A549 (cell line): ENCODE data around the gene UBN1. TPM values are rescaled to one million over a fixed set of nuclear protein-coding genes. Genes with fewer than 3 reads are reported as not detected.

Experiments
- ATAC-seq, 2 experiments: fragments of 200-7000 bp in 1 of 2; fragments of >200 bp in 1 of 2; cut with Nextera tagmentation in 1 of 2; cut with Tn5 transposase in 1 of 2; 3 replicates each; pipeline versions ENCODE4 v1.8.0 to v1.9.1; 2018 to 2020; ENCODE audit warnings: mild to moderate bottlenecking in 1 of 2, moderate library complexity in 1 of 2
- CTCF ChIA-PET: fragments of 300-600 bp; sonication (Branson Sonifier 250); formaldehyde crosslinking; extraction: SDS; loops from one replicate; lab custom pipeline; 2021; ENCODE audit warnings: antibody characterized with exemption, inconsistent platforms; lab: Yijun Ruan, JAX
- POLR2A ChIA-PET: fragments of 350-600 bp; formaldehyde crosslinking; extraction: SDS; loops from one replicate; lab custom pipeline; 2021; ENCODE audit warnings: antibody characterized with exemption, inconsistent platforms; lab: Yijun Ruan, JAX
- DNase-seq, 2 experiments: peaks; one replicate each; pipeline versions ENCODE4 v3.0.0 to v3.0.0-alpha.2; 2011 to 2016; ENCODE audit warnings: low read depth in 1 of 2, low spot score in 1 of 2
- FAIRE-seq: peaks from 2 replicates; lab custom pipeline; 2011; peaks lifted over from hg19 to GRCh38; lab: Jason Lieb, UNC
- H3K27ac ChIP-seq, 2 experiments: fragments of >200 bp; sonication (Bioruptor Twin); formaldehyde crosslinking; 3 replicates each; pipeline ENCODE4 v1.5.1; 2016 to 2017
- H3K4me1 ChIP-seq: fragments of >200 bp; sonication (Bioruptor Twin); formaldehyde crosslinking; 3 replicates; pipeline ENCODE4 v1.6.1; 2016
- H3K4me2 ChIP-seq: fragments of >200 bp; sonication (Bioruptor Twin); formaldehyde crosslinking; 3 replicates; pipeline ENCODE4 v1.6.1; 2016
- H3K4me3 ChIP-seq: fragments of >200 bp; sonication (Bioruptor Twin); formaldehyde crosslinking; 3 replicates; pipeline ENCODE4 v1.5.1; 2016
- H3K9me3 ChIP-seq: fragments of >200 bp; sonication (Bioruptor Twin); formaldehyde crosslinking; 3 replicates; pipeline ENCODE4 v1.6.1; 2016
- BHLHE40 ChIP-seq: IDR thresholded peaks from 2 replicates; pipeline ENCODE4 v1.6.1; 2012; ENCODE audit warnings: low read depth, low read length, inconsistent platforms
- CHD4 ChIP-seq: fragments of 200-600 bp; sonication (generic); IDR thresholded peaks from 2 replicates; pipeline ENCODE4 v1.6.1; 2016; ENCODE audit warnings: antibody characterized with exemption, mild to moderate bottlenecking, borderline replicate concordance
- E2F6 ChIP-seq: IDR thresholded peaks from 2 replicates; pipeline ENCODE4 v1.6.1; 2012; ENCODE audit warnings: low read depth, borderline replicate concordance
- EP300 ChIP-seq, 2 experiments: fragments of >200 bp; sonication (Bioruptor Twin); formaldehyde crosslinking; IDR thresholded peaks; 2 replicates in 1 of 2; 3 replicates in 1 of 2; pipeline ENCODE4 v1.6.1; 2016 to 2017
- ESRRA ChIP-seq: fragments of 150-350 bp; IDR thresholded peaks from 2 replicates; pipeline ENCODE4 v1.6.1; 2014; ENCODE audit warnings: mild to moderate bottlenecking, low read length, borderline replicate concordance
- FOSB ChIP-seq: fragments of 250-450 bp; sonication (Bioruptor Pico); IDR thresholded peaks from 2 replicates; pipeline ENCODE4 v1.5.0; 2020; ENCODE audit warnings: mild to moderate bottlenecking, moderate library complexity
- FOSL2 ChIP-seq, 2 experiments: fragments of 450-650 bp in 1 of 2; fragments of >200 bp in 1 of 2; sonication (Bioruptor Twin) in 1 of 2; formaldehyde crosslinking; IDR thresholded peaks; 2 replicates each; pipeline versions ENCODE4 v1.5.0 to v1.6.1; 2016 to 2020; ENCODE audit warnings: mild to moderate bottlenecking in 1 of 2, moderate library complexity in 1 of 2
- FOXS1 ChIP-seq: fragments of 250-450 bp; sonication (Bioruptor Pico); IDR thresholded peaks from 2 replicates; pipeline ENCODE4 v1.5.0; 2020; ENCODE audit warnings: mild to moderate bottlenecking, moderate library complexity
- GATA3 ChIP-seq: IDR thresholded peaks from 2 replicates; pipeline ENCODE4 v1.6.1; 2012; ENCODE audit warnings: borderline replicate concordance
- HMGXB4 ChIP-seq: fragments of 250-450 bp; sonication (Bioruptor Pico); IDR thresholded peaks from 2 replicates; pipeline ENCODE4 v1.5.0; 2021; ENCODE audit warnings: mild to moderate bottlenecking, moderate library complexity, borderline replicate concordance
- HOXA7 ChIP-seq: fragments of 250-450 bp; sonication (Bioruptor Pico); IDR thresholded peaks from 2 replicates; pipeline ENCODE4 v1.5.0; 2020; ENCODE audit warnings: mild to moderate bottlenecking, moderate library complexity
- KDM1A ChIP-seq: fragments of 200-600 bp; sonication (generic); IDR thresholded peaks from 2 replicates; pipeline ENCODE4 v1.6.1; 2016; ENCODE audit warnings: low read depth, mild to moderate bottlenecking
- MAZ ChIP-seq: fragments of 150-350 bp; IDR thresholded peaks from 2 replicates; pipeline ENCODE4 v1.6.1; 2014; ENCODE audit warnings: antibody characterized with exemption, low read depth, low read length, borderline replicate concordance
- MYC ChIP-seq: IDR thresholded peaks from 2 replicates; pipeline ENCODE4 v1.6.1; 2012; ENCODE audit warnings: mild to moderate bottlenecking, inconsistent platforms, low read length, improper control_type of control experiment, borderline replicate concordance
- NFE2L2 ChIP-seq: fragments of 150-350 bp; conservative IDR thresholded peaks from 2 replicates; pipeline ENCODE4 v1.6.1; 2014; ENCODE audit warnings: low read length
- PHF8 ChIP-seq: fragments of 200-600 bp; sonication (generic); IDR thresholded peaks from 2 replicates; pipeline ENCODE4 v1.6.1; 2016; ENCODE audit warnings: low read depth, mild to moderate bottlenecking, antibody characterized with exemption, moderate library complexity, borderline replicate concordance
- POLR2AphosphoS2 ChIP-seq: conservative IDR thresholded peaks from 2 replicates; pipeline ENCODE4 v1.6.1; 2012; ENCODE audit warnings: low read length, improper control_type of control experiment, inconsistent platforms
- RCOR1 ChIP-seq: fragments of 150-350 bp; IDR thresholded peaks from 2 replicates; pipeline ENCODE4 v1.6.1; 2014; ENCODE audit warnings: antibody characterized with exemption, low read length, low read depth
- RFX5 ChIP-seq: fragments of 450-650 bp; IDR thresholded peaks from 2 replicates; pipeline ENCODE4 v1.7.1; 2014; ENCODE audit warnings: antibody characterized with exemption, mild to moderate bottlenecking, moderate library complexity
- SMC3 ChIP-seq: fragments of >200 bp; sonication (Bioruptor Twin); formaldehyde crosslinking; IDR thresholded peaks from 3 replicates; pipeline ENCODE4 v1.6.1; 2018; ENCODE audit warnings: inconsistent platforms
- ZC3H11A ChIP-seq: fragments of 450-650 bp; IDR thresholded peaks from 2 replicates; pipeline ENCODE4 v1.6.1; 2014; ENCODE audit warnings: antibody characterized with exemption, mild to moderate bottlenecking
- WGBS: methylation state at CpG from one replicate; pipeline ENCODE4 v1.1.6; 2017; ENCODE audit errors: missing lambda C conversion rate; 5-methylcytosine and 5-hydroxymethylcytosine counted together
- polyA plus RNA-seq, 4 experiments: library from polyadenylated mRNA; depleted of rRNA in 3 of 4; stranded (reverse); fragments of >200 nt; fragmentation: RNase III in 1 of 4; extraction: RNeasy Plus Mini Kit Qiagen cat#74134 plus additional on column Dnase treatment in 1 of 4; gene quantifications; 2 replicates in 3 of 4; 3 replicates in 1 of 4; pipeline ENCODE4 v1.2.3, GENCODE V29; 2011 to 2017
- TF ChIP-seq, protein P1 (sequence below): fragments of >200 bp; sonication (Bioruptor Twin); formaldehyde crosslinking; IDR thresholded peaks from 3 replicates; pipeline ENCODE4 v1.5.1; 2016
- TF ChIP-seq, protein P2 (sequence below): IDR thresholded peaks from 2 replicates; pipeline ENCODE4 v1.6.1; 2012
- TF ChIP-seq, protein P3 (sequence below): fragments of 200-600 bp; sonication (generic); IDR thresholded peaks from 2 replicates; pipeline ENCODE4 v1.6.1; 2016; ENCODE audit warnings: antibody characterized with exemption, mild to moderate bottlenecking, moderate library complexity

Gene UBN1
- polyA plus RNA-seq, 2 of the 4 experiments (the other 2 are of a cell fraction) = 14.2 to 20.0 TPM

DNA sequence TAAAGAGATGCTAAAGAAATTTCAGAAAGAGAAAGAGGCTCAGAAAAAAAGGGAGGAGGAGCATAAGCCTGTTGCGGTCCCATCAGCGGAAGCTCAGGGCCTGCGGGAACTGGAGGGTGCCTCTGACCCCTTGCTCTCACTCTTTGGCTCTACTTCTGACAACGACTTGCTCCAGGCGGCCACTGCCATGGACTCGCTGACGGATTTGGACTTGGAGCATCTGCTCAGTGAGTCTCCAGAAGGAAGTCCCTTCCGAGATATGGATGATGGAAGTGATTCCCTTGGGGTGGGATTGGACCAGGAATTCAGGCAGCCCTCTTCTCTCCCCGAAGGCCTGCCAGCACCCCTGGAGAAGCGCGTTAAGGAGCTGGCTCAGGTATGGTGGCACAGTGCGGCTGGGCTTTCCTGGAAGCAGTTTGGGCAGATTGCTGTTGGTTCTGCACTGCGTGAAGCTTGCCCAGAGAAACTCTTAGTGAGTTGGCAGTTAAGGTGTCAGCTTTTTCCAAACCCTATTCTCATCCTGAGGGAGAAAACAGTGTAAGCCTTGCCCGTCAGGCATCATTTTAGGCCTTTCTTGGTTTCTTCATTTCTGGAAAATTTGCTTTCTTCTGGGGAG lies 13.6 kb downstream of the UBN1 start:
- Histone ChIP-seq H3K4me2 (no peak overlapping the region), H3K9me3 (no peaks in the 10 kb centered on the region), H3K27ac (no peak overlapping the region), H3K4me3 (no peak overlapping the region), H3K4me1 (no peaks in the 10 kb centered on the region)
- TF ChIP-seq, protein P1, sequence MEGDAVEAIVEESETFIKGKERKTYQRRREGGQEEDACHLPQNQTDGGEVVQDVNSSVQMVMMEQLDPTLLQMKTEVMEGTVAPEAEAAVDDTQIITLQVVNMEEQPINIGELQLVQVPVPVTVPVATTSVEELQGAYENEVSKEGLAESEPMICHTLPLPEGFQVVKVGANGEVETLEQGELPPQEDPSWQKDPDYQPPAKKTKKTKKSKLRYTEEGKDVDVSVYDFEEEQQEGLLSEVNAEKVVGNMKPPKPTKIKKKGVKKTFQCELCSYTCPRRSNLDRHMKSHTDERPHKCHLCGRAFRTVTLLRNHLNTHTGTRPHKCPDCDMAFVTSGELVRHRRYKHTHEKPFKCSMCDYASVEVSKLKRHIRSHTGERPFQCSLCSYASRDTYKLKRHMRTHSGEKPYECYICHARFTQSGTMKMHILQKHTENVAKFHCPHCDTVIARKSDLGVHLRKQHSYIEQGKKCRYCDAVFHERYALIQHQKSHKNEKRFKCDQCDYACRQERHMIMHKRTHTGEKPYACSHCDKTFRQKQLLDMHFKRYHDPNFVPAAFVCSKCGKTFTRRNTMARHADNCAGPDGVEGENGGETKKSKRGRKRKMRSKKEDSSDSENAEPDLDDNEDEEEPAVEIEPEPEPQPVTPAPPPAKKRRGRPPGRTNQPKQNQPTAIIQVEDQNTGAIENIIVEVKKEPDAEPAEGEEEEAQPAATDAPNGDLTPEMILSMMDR = no peak
- TF ChIP-seq ESRRA (no peak), HMGXB4 (CRISPR knock-in tag) (no peak), FOSB (CRISPR knock-in tag) (no peak), HOXA7 (CRISPR knock-in tag) (no peak), MAZ (no peak), FOSL2 (IDR thresholded peaks at IDR 0.05) (no peak), FOSL2 (CRISPR knock-in tag; IDR thresholded peaks at IDR 0.05) (no peak), MYC (no peak), E2F6 (no peak), POLR2AphosphoS2 (no peak), CHD4 (no peak), RFX5 (no peak)
- TF ChIP-seq, protein P2, sequence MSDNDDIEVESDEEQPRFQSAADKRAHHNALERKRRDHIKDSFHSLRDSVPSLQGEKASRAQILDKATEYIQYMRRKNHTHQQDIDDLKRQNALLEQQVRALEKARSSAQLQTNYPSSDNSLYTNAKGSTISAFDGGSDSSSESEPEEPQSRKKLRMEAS = no peak
- 95% methylated on average over 14 of the region's 14 CpGs for WGBS
- no peak for DNase-seq
- ChIA-PET CTCF (interaction anchor here (1.0 to 1.5 kb wide), 4 partner anchors 10 to 95 kb away, joined by 3 to 4 read pairs (median 3); no protein-coding TSS in a partner anchor), POLR2A (interaction anchor here (0.6 kb wide), 1 partner anchor 11 kb away, joined by 3 read pairs; no protein-coding TSS in a partner anchor)
- FAIRE-seq = no peak
- ATAC-seq = no peak

GRCh38 chr16:4862639-4863038 lies 15.4 kb downstream of the UBN1 start:
- ATAC-seq = no peak
- H3K27ac ChIP-seq = no peak overlapping the region
- peaks cover 3% of the 10 kb centered on the region for H3K4me1 ChIP-seq
- WGBS = 71% methylated on average over 5 of the region's 5 CpGs
- H3K4me3 ChIP-seq = no peak overlapping the region
- no peak for FAIRE-seq
- no peak for DNase-seq
- ChIA-PET CTCF (interaction anchor here (0.9 to 2.4 kb wide), 6 partner anchors 11 to 94 kb away, joined by 3 to 10 read pairs (median 4); partner anchors contain the start of genes GLYR1, PPL and UBN1), POLR2A (no interaction called here)
- no peaks in the 10 kb centered on the region for H3K9me3 ChIP-seq
- H3K4me2 ChIP-seq = no peak overlapping the region
- no peak for TF ChIP-seq CHD4
- no peak for TF ChIP-seq HOXA7 (CRISPR knock-in tag)
- no peak for TF ChIP-seq PHF8
- TF ChIP-seq, protein P2 = no peak
- no peak for TF ChIP-seq GATA3
- no peak for TF ChIP-seq RCOR1
- no peak for TF ChIP-seq HMGXB4 (CRISPR knock-in tag)
- no peak for TF ChIP-seq BHLHE40
- no peak for TF ChIP-seq ZC3H11A
- TF ChIP-seq, protein P3, sequence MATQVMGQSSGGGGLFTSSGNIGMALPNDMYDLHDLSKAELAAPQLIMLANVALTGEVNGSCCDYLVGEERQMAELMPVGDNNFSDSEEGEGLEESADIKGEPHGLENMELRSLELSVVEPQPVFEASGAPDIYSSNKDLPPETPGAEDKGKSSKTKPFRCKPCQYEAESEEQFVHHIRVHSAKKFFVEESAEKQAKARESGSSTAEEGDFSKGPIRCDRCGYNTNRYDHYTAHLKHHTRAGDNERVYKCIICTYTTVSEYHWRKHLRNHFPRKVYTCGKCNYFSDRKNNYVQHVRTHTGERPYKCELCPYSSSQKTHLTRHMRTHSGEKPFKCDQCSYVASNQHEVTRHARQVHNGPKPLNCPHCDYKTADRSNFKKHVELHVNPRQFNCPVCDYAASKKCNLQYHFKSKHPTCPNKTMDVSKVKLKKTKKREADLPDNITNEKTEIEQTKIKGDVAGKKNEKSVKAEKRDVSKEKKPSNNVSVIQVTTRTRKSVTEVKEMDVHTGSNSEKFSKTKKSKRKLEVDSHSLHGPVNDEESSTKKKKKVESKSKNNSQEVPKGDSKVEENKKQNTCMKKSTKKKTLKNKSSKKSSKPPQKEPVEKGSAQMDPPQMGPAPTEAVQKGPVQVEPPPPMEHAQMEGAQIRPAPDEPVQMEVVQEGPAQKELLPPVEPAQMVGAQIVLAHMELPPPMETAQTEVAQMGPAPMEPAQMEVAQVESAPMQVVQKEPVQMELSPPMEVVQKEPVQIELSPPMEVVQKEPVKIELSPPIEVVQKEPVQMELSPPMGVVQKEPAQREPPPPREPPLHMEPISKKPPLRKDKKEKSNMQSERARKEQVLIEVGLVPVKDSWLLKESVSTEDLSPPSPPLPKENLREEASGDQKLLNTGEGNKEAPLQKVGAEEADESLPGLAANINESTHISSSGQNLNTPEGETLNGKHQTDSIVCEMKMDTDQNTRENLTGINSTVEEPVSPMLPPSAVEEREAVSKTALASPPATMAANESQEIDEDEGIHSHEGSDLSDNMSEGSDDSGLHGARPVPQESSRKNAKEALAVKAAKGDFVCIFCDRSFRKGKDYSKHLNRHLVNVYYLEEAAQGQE = no peak
- TF ChIP-seq SMC3 = no peak
- no peak for TF ChIP-seq NFE2L2
- TF ChIP-seq FOXS1 (CRISPR knock-in tag) = no peak
- TF ChIP-seq KDM1A = no peak
- no peak for TF ChIP-seq EP300 (IDR thresholded peaks at IDR 0.05)
- TF ChIP-seq ESRRA = no peak
